OCI-LY7 (cell line): ENCODE results near the gene CNN2.

Source experiments
- EZH2phosphoT487 ChIP-seq: fragments of 200-600 bp; sonication (generic); IDR thresholded peaks from 2 replicates; pipeline ENCODE4 v1.6.1; 2018; ENCODE audit warnings: low read depth, borderline replicate concordance, mild to moderate bottlenecking, mixed run types, antibody characterized with exemption, low read length, moderate library complexity, mixed read lengths
- TF ChIP-seq, protein P1 (sequence below): fragments of 200-600 bp; sonication (generic); conservative IDR thresholded peaks from 2 replicates; pipeline ENCODE4 v1.5.1; 2014; ENCODE audit warnings: mild to moderate bottlenecking, antibody characterized with exemption, low read length, moderate library complexity, mixed read lengths

DNA sequence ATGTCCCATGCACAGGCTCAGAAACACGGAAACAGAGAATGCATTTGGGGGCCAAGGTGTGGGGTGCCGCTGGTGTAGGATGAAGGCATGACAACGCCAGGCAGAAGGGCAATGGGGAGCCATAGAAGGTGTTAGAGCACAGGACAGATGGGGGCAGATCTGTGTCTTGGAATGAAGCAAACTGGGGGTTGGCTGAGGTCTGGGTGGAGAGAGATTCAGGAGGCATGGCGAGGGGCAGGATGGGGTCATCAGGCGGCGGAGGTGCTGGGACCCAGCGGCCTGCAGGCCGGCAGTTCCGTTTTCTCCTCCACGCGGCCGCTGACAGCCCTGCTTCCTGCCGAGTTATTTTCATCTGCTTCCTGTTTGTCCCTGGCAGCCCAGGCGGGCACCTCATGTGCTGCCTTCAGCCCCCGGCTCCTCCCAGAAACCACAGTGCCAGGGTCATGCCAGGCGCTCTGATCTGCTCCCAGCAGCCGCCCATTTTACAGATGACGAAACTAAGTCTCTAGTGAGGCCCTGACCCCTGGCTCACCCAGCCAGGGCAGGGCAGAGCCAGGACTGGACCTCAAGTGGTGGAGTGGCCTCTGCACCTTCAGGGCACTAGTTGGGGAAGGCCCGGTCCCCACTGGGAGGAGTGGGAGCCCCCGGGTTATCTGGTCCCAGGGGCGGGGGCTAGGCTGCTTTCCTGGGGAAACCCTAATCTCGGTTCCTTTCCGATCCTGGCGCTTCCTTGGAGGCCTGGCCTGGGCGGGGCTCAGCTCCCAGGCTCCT is 42.8 kb downstream of the CNN2 start:
- TF ChIP-seq, protein P1, sequence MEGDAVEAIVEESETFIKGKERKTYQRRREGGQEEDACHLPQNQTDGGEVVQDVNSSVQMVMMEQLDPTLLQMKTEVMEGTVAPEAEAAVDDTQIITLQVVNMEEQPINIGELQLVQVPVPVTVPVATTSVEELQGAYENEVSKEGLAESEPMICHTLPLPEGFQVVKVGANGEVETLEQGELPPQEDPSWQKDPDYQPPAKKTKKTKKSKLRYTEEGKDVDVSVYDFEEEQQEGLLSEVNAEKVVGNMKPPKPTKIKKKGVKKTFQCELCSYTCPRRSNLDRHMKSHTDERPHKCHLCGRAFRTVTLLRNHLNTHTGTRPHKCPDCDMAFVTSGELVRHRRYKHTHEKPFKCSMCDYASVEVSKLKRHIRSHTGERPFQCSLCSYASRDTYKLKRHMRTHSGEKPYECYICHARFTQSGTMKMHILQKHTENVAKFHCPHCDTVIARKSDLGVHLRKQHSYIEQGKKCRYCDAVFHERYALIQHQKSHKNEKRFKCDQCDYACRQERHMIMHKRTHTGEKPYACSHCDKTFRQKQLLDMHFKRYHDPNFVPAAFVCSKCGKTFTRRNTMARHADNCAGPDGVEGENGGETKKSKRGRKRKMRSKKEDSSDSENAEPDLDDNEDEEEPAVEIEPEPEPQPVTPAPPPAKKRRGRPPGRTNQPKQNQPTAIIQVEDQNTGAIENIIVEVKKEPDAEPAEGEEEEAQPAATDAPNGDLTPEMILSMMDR, result no peak; the same call in 1 of the 2 replicates
- TF ChIP-seq EZH2phosphoT487, result no peak
